MM.1S (cell line): Measurements from ENCODE around the gene RASL10A.
"Not testable (repeated sequence)": the region's sequence is repeated elsewhere in the genome, so short reads cannot be mapped to it uniquely, and the experiment has no call there.

ENCODE experiments used
- DNase-seq: peaks from one replicate; pipeline ENCODE4 v3.0.0-alpha.2; 2015
- H2AFZ ChIP-seq: fragments of 300-600 bp; sonication (generic); 2 replicates; pipeline ENCODE4 v1.6.0; 2016; ENCODE audit warnings: antibody characterized with exemption, low read length
- H3F3A ChIP-seq: fragments of 300-600 bp; sonication (generic); 2 replicates; pipeline ENCODE4 v1.6.1; 2016; ENCODE audit warnings: mild to moderate bottlenecking, antibody characterized with exemption, low read length, moderate library complexity, mixed read lengths; ENCODE audit not compliant: insufficient read depth
- H3K27ac ChIP-seq: fragments of 300-600 bp; sonication (generic); 2 replicates; pipeline ENCODE4 v1.5.1; 2016; ENCODE audit warnings: mild to moderate bottlenecking, low read length
- H3K27me3 ChIP-seq: fragments of 300-600 bp; sonication (generic); replicated peaks from 2 replicates; pipeline ENCODE4 v1.6.0; 2016; ENCODE audit warnings: low read length; ENCODE audit not compliant: insufficient read depth
- H3K36me3 ChIP-seq: fragments of 300-600 bp; sonication (generic); replicated peaks from 2 replicates; pipeline ENCODE4 v1.6.1; 2016; ENCODE audit warnings: mild to moderate bottlenecking, low read length, mixed read lengths; ENCODE audit not compliant: insufficient read depth
- H3K4me1 ChIP-seq: fragments of 300-600 bp; sonication (generic); 2 replicates; pipeline ENCODE4 v1.6.1; 2016; ENCODE audit warnings: low read length, mixed read lengths
- H3K4me2 ChIP-seq: fragments of 300-600 bp; sonication (generic); 2 replicates; pipeline ENCODE4 v1.6.0; 2016; ENCODE audit warnings: low read depth, low read length
- H3K4me3 ChIP-seq: fragments of 300-600 bp; sonication (generic); 2 replicates; pipeline ENCODE4 v1.5.1; 2016; ENCODE audit warnings: low read length, mixed read lengths
- H3K79me2 ChIP-seq: fragments of 300-600 bp; sonication (generic); 2 replicates; pipeline ENCODE4 v1.6.1; 2016; ENCODE audit warnings: mixed run types, low read length, mixed read lengths
- H3K9ac ChIP-seq: fragments of 300-600 bp; sonication (generic); 2 replicates; pipeline ENCODE4 v1.6.1; 2016; ENCODE audit warnings: low read length, mixed read lengths
- H3K9me2 ChIP-seq: fragments of 300-600 bp; sonication (generic); replicated peaks from 2 replicates; pipeline ENCODE4 v1.6.1; 2016; ENCODE audit warnings: mild to moderate bottlenecking, low read length, mixed read lengths; ENCODE audit not compliant: insufficient read depth
- H3K9me3 ChIP-seq: fragments of 300-600 bp; sonication (generic); replicated peaks from 2 replicates; pipeline ENCODE4 v1.6.1; 2016; ENCODE audit warnings: mild to moderate bottlenecking, low read length, mixed read lengths; ENCODE audit not compliant: insufficient read depth
- H4K20me1 ChIP-seq: fragments of 300-600 bp; sonication (generic); 2 replicates; pipeline ENCODE4 v1.6.1; 2016; ENCODE audit warnings: mild to moderate bottlenecking, low read length, moderate library complexity, mixed read lengths; ENCODE audit not compliant: insufficient read depth
- EZH2 ChIP-seq: fragments of 300-600 bp; sonication (generic); optimal IDR thresholded peaks from 2 replicates; pipeline ENCODE3; 2017; ENCODE audit warnings: low read depth, mild to moderate bottlenecking, antibody characterized with exemption, low read length, mixed read lengths
- EZH2phosphoT487 ChIP-seq: fragments of 300-600 bp; sonication (generic); IDR thresholded peaks from 2 replicates; pipeline ENCODE4 v1.6.1; 2018; ENCODE audit warnings: antibody characterized with exemption, low read length
- TF ChIP-seq, protein P1 (sequence below): fragments of 300-600 bp; sonication (generic); IDR thresholded peaks from 2 replicates; pipeline ENCODE4 v1.5.1; 2016; ENCODE audit warnings: antibody characterized with exemption, low read length, mixed read lengths

RASL10A gene

DNA sequence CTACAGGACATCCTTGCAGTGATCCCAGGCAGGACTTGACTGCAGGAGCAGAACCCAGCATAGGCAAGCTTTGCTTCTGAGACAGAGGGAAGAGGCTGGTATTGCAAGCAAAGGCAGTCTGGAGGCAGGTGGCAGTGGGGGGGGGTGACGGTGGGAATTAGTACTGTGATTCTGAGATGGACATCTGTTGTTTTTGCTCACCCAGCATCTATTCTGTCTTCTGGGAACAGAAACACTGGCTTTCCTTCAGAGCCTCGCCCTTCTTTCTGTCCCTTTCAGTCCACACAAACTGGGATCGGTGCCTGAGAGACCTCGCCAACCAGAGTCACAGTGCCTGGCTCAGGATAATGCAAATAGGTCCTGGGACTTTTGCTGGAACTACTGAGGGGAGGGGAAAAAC lies 31.2 kb upstream of the RASL10A start:
- Histone ChIP-seq H3K79me2 (no peaks in the 10 kb centered on the region), H3K27me3 (no peaks in the 10 kb centered on the region), H3K4me2 (no peak overlapping the region), H4K20me1 (no peaks in the 10 kb centered on the region), H3F3A (no peaks in the 10 kb centered on the region), H3K9me2 (no peaks in the 10 kb centered on the region), H3K9ac (no peak overlapping the region), H3K27ac (no peak overlapping the region), H3K4me1 (no peaks in the 10 kb centered on the region), H3K4me3 (no peak overlapping the region), H3K36me3 (0 out of 2 replicates have a peak, but pooled peaks cover 6% of the 10 kb centered on the region), H3K9me3 (no peaks in the 10 kb centered on the region), H2AFZ (no peak overlapping the region)
- TF ChIP-seq EZH2 = no peak
- TF ChIP-seq EZH2phosphoT487 = no peak
- TF ChIP-seq, protein P1, sequence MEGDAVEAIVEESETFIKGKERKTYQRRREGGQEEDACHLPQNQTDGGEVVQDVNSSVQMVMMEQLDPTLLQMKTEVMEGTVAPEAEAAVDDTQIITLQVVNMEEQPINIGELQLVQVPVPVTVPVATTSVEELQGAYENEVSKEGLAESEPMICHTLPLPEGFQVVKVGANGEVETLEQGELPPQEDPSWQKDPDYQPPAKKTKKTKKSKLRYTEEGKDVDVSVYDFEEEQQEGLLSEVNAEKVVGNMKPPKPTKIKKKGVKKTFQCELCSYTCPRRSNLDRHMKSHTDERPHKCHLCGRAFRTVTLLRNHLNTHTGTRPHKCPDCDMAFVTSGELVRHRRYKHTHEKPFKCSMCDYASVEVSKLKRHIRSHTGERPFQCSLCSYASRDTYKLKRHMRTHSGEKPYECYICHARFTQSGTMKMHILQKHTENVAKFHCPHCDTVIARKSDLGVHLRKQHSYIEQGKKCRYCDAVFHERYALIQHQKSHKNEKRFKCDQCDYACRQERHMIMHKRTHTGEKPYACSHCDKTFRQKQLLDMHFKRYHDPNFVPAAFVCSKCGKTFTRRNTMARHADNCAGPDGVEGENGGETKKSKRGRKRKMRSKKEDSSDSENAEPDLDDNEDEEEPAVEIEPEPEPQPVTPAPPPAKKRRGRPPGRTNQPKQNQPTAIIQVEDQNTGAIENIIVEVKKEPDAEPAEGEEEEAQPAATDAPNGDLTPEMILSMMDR = no peak
- DNase-seq = no peak

DNA sequence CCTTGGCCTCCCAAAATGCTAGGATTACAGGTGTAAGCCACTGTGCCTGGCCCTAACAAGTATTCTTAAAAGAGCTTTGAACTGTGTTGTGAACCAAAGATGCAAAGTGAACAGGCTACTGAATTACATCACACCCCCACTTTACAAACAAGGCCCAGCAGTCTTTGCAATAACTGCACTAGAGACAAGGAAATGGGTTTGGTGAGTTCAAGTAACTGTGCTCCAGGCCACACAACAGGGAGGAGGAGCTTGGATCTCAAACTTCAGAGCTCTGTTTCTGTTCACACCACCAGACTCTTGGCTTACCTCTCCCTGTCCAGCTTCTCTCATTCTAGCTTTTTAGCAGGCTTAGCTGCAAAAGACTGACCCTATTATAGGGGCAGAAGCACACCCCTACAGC lies 30.4 kb upstream of the RASL10A start:
- Histone ChIP-seq H3K9me3 (no peaks in the 10 kb centered on the region), H4K20me1 (no peaks in the 10 kb centered on the region), H3K4me2 (no peak overlapping the region), H2AFZ (no peak overlapping the region), H3K4me1 (no peaks in the 10 kb centered on the region), H3K79me2 (no peaks in the 10 kb centered on the region), H3K9me2 (no peaks in the 10 kb centered on the region), H3K36me3 (0 out of 2 replicates have a peak, but pooled peaks cover 6% of the 10 kb centered on the region), H3K27me3 (no peaks in the 10 kb centered on the region), H3K27ac (no peak overlapping the region), H3F3A (no peaks in the 10 kb centered on the region), H3K4me3 (no peak overlapping the region), H3K9ac (no peak overlapping the region)
- no peak for TF ChIP-seq EZH2
- TF ChIP-seq EZH2phosphoT487 = no peak
- TF ChIP-seq, protein P1 = no peak
- DNase-seq = no peak

DNA sequence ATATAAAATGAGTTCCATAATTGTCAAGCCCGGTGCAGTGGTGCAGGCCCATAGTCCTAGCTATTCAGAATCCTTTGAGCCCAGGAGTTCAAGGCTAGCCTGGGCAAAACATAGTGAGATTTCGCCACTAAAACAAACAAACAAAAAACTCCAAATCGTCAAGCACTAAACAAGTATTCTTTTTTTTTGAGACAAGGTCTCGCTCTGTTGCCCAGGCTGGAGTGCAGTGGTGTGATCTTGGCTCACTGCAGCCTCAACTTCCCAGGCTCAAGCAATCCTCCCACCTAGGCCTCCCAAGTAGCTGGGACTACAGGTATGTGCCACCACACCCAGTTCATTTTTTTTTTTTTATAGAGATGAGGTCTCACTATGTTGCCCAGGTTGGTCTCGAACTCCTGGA lies 29.4 kb upstream of the RASL10A start:
- H3K4me1 ChIP-seq, H3K4me3 ChIP-seq, H3K79me2 ChIP-seq, H3K27me3 ChIP-seq, H3K27ac ChIP-seq, H2AFZ ChIP-seq, H3K4me2 ChIP-seq, DNase-seq, H3F3A ChIP-seq, H4K20me1 ChIP-seq, H3K9me3 ChIP-seq, H3K9me2 ChIP-seq, H3K9ac ChIP-seq, H3K36me3 ChIP-seq: not testable (repeated sequence)

DNA sequence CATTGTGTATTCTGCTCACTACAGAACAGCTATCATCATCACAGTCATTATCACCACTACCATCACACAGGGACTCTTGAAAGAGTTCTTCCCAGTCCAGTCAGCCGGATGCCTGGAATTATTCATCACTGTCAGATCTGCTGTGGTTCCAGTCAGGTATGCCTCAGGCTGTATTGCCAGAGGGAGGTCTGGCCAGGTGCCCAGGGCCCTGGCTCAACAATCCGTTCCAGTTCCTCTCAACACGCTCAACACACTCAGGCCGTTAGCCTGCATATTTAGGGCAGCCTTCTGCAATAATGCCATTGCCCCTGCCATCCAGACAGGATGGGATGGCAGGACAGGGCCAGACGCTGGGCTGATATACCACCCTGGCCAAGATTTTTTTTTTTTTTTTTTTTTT lies 28.6 kb upstream of the RASL10A start:
- H2AFZ ChIP-seq = no peak overlapping the region
- DNase-seq = no peak
- H3K27ac ChIP-seq = no peak overlapping the region
- TF ChIP-seq EZH2 (no peak), EZH2phosphoT487 (no peak)
- TF ChIP-seq, protein P1 = no peak
- H3K79me2 ChIP-seq = no peaks in the 10 kb centered on the region
- no peak overlapping the region for H3K9ac ChIP-seq
- no peaks in the 10 kb centered on the region for H3K9me3 ChIP-seq
- H3F3A ChIP-seq = no peaks in the 10 kb centered on the region
- no peaks in the 10 kb centered on the region for H3K9me2 ChIP-seq
- H3K4me3 ChIP-seq = no peak overlapping the region
- H3K4me2 ChIP-seq = no peak overlapping the region
- H3K4me1 ChIP-seq = no peaks in the 10 kb centered on the region
- 0 out of 2 replicates have a peak, but pooled peaks cover 6% of the 10 kb centered on the region for H3K36me3 ChIP-seq
- no peaks in the 10 kb centered on the region for H4K20me1 ChIP-seq
- no peaks in the 10 kb centered on the region for H3K27me3 ChIP-seq
